Erythroblast (primary cell): ENCODE results near the gene MAP3K2.

ENCODE experiments used
- GATA1 ChIP-seq: IDR thresholded peaks from 2 replicates; pipeline ENCODE4 v1.6.1; 2011; ENCODE audit warnings: low read depth, mild to moderate bottlenecking, control low read depth, low read length, moderate library complexity
- POLR2A ChIP-seq: IDR thresholded peaks from 2 replicates; pipeline ENCODE4 v1.6.1; 2011; ENCODE audit warnings: mild to moderate bottlenecking, low read length

- no peak for TF ChIP-seq POLR2A
- no peak for TF ChIP-seq GATA1
These were observed 130.9 kb downstream of the MAP3K2 start for GRCh38 chr2:127256866-127257265.
